Esophagus muscularis mucosa (tissue), 4 donors: ENCODE measurements around the gene MTHFS.

Experiments used
- EP300 ChIP-seq: sonication (generic); formaldehyde crosslinking; IDR thresholded peaks from one replicate; pipeline ENCODE4 v1.6.1; 2017; ENCODE audit warnings: antibody characterized with exemption
- POLR2A ChIP-seq: fragments of 450-650 bp; IDR thresholded peaks from one replicate; pipeline ENCODE4 v1.6.1; 2017; ENCODE audit warnings: antibody characterized with exemption, moderate library complexity, mild to moderate bottlenecking, low read depth
- POLR2AphosphoS5 ChIP-seq, 2 donors: sonication (generic); formaldehyde crosslinking; IDR thresholded peaks; one replicate each; pipeline ENCODE4 v1.6.1; 2017; ENCODE audit warnings: antibody characterized with exemption in 2 of 2
- TF ChIP-seq, protein P1 (sequence below), 3 experiments: fragments of 200-600 bp in 2 of 3; fragments of 450-650 bp in 1 of 3; sonication (generic) in 2 of 3; IDR thresholded peaks; one replicate each; pipeline ENCODE4 v1.5.1; 2017 to 2019; ENCODE audit warnings: antibody characterized with exemption in 3 of 3, mild to moderate bottlenecking in 2 of 3, moderate library complexity in 1 of 3

DNA sequence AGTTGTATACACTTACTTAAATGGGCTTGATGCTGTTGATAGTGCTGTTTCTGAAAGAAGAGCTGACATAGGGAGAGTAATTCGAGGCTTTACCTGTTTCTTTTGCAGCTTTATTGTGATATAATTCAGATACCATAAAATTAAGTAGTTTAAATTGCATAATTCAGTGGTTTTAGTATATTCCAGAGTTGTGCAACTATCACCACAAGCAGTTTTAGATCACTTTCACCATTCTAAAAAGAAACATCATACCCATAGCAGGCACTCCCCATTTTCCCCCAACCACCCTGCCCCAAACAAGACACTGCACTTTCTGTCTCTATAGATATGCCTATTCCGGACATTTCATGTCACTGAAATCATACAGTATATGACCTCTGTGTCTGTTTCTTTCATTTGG lies 98.5 kb downstream of the MTHFS start:
- TF ChIP-seq, protein P1, sequence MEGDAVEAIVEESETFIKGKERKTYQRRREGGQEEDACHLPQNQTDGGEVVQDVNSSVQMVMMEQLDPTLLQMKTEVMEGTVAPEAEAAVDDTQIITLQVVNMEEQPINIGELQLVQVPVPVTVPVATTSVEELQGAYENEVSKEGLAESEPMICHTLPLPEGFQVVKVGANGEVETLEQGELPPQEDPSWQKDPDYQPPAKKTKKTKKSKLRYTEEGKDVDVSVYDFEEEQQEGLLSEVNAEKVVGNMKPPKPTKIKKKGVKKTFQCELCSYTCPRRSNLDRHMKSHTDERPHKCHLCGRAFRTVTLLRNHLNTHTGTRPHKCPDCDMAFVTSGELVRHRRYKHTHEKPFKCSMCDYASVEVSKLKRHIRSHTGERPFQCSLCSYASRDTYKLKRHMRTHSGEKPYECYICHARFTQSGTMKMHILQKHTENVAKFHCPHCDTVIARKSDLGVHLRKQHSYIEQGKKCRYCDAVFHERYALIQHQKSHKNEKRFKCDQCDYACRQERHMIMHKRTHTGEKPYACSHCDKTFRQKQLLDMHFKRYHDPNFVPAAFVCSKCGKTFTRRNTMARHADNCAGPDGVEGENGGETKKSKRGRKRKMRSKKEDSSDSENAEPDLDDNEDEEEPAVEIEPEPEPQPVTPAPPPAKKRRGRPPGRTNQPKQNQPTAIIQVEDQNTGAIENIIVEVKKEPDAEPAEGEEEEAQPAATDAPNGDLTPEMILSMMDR (IDR thresholded peaks at IDR 0.05): no peak
- no peak for TF ChIP-seq POLR2A
- TF ChIP-seq EP300: no peak
- no peak for TF ChIP-seq POLR2AphosphoS5 (IDR thresholded peaks at IDR 0.05)
